Caco-2 (cell line): ENCODE results near the gene SOX6. TPM values are rescaled to one million over a fixed set of nuclear protein-coding genes. Genes with fewer than 3 reads are reported as not detected.

Experiments used
- BruUV-seq: library from RNA; stranded (reverse); fragments of 400-500 nt; replicated peaks from 2 replicates; lab custom pipeline; 2021; lab: Mats Ljungman, UMichigan
- CTCF ChIA-PET: fragments of 300-600 bp; sonication (Branson Sonifier 250); formaldehyde crosslinking; loops from one replicate; lab custom pipeline; 2022; ENCODE audit warnings: antibody characterized with exemption; lab: Charles Lee
- POLR2A ChIA-PET: fragments of 300-600 bp; sonication (Branson Sonifier 250); formaldehyde crosslinking; loops from one replicate; lab custom pipeline; 2022; ENCODE audit warnings: antibody characterized with exemption; lab: Charles Lee
- DNase-seq, 2 experiments: peaks; one replicate each; pipeline versions ENCODE4 v3.0.0 to v3.0.0-alpha.2; 2020 to 2022
- H3K27me3 ChIP-seq: replicated peaks from 2 replicates; pipeline ENCODE4 v1.6.0; 2011; ENCODE audit warnings: low read length; ENCODE audit not compliant: control insufficient read depth, insufficient read depth
- H3K36me3 ChIP-seq: 2 replicates; pipeline ENCODE4 v1.5.1; 2011; ENCODE audit warnings: low read length; ENCODE audit not compliant: control insufficient read depth, insufficient read depth
- H3K4me1 ChIP-seq: fragments of 250-450 bp; sonication (Bioruptor Pico); 2 replicates; pipeline ENCODE4 v1.5.1; 2020; ENCODE audit warnings: mild to moderate bottlenecking
- H3K4me3 ChIP-seq: 2 replicates; pipeline ENCODE4 v1.5.1; 2011; ENCODE audit warnings: low read depth, mild to moderate bottlenecking, control low read depth, low read length
- H3K9me3 ChIP-seq: fragments of 250-450 bp; sonication (Bioruptor Pico); 2 replicates; pipeline ENCODE4 v1.5.1; 2020; ENCODE audit warnings: mild to moderate bottlenecking, moderate library complexity
- H3K27ac Mint-ChIP-seq: one replicate; pipeline ENCODE4 v1.8.0; 2022; ENCODE audit warnings: mixed read lengths; ENCODE audit not compliant: unreplicated experiment
- H3K27me3 Mint-ChIP-seq: one replicate; pipeline ENCODE4 v1.8.0; 2022; ENCODE audit warnings: mixed read lengths; ENCODE audit not compliant: insufficient read depth, unreplicated experiment
- H3K36me3 Mint-ChIP-seq: one replicate; pipeline ENCODE4 v1.8.0; 2022; ENCODE audit warnings: mild to moderate bottlenecking, mixed read lengths; ENCODE audit not compliant: insufficient read depth, unreplicated experiment
- H3K4me1 Mint-ChIP-seq: one replicate; pipeline ENCODE4 v1.8.0; 2022; ENCODE audit warnings: low read depth, mixed read lengths; ENCODE audit not compliant: unreplicated experiment
- H3K4me3 Mint-ChIP-seq: one replicate; pipeline ENCODE4 v1.8.0; 2022; ENCODE audit warnings: mild to moderate bottlenecking, moderate library complexity, mixed read lengths; ENCODE audit not compliant: unreplicated experiment
- H3K9me3 Mint-ChIP-seq: one replicate; pipeline ENCODE4 v1.8.0; 2022; ENCODE audit warnings: mixed read lengths; ENCODE audit not compliant: unreplicated experiment
- CTCF ChIP-seq, 2 experiments: fragments of 200-600 bp in 1 of 2; IDR thresholded peaks; 1 replicate in 1 of 2; 2 replicates in 1 of 2; pipeline versions ENCODE4 v1.5.1 to v1.8.0; 2011 to 2022; ENCODE audit warnings: antibody characterized with exemption in 1 of 2, control low read depth in 1 of 2, inconsistent platforms in 1 of 2, low read depth in 1 of 2, low read length in 1 of 2, mild to moderate bottlenecking in 1 of 2, moderate library complexity in 1 of 2; ENCODE audit not compliant: insufficient read depth in 1 of 2, severe bottlenecking in 1 of 2, unreplicated experiment in 1 of 2
- intact Hi-C: fragments of 100-400 bp; cut with micrococcal nuclease; formaldehyde crosslinking; loops from one replicate; pipeline ENCODE4 v1.10.0; 2022; ENCODE audit not compliant: unreplicated experiment
- total RNA-seq: library from RNA; stranded (reverse); gene quantifications from 2 replicates; pipeline ENCODE4 v1.2.3, GENCODE V29; 2022

Gene SOX6
- total RNA-seq, 1 experiment from 2014 or later = 10.8 TPM

GRCh38 chr11:16127732-16128131 lies 228.6 kb downstream of the SOX6 start:
- no peak overlapping the region for H3K4me3 ChIP-seq
- no peak for TF ChIP-seq CTCF (IDR thresholded peaks at IDR 0.05; ENCODE audit: insufficient read depth in 1 of 2, low read depth in 1 of 2, low read length in 1 of 2, severe bottlenecking in 1 of 2, unreplicated experiment in 1 of 2)
- H3K36me3 ChIP-seq = no peaks in the 10 kb centered on the region
- no peaks in the 10 kb centered on the region for H3K27me3 Mint-ChIP-seq
- no peak overlapping the region for H3K27ac Mint-ChIP-seq
- no peaks in the 10 kb centered on the region for H3K9me3 ChIP-seq
- ChIA-PET CTCF (no interaction called here), POLR2A (no interaction called here)
- DNase-seq = no peak
- H3K4me1 Mint-ChIP-seq = peaks cover 16% of the 10 kb centered on the region
- no peaks in the 10 kb centered on the region for H3K27me3 ChIP-seq
- H3K4me1 ChIP-seq = peaks cover 26% of the 10 kb centered on the region
- BruUV-seq = no TSS peak
- intact Hi-C loops = no loop called here
- H3K4me3 Mint-ChIP-seq = no peak overlapping the region
- H3K9me3 Mint-ChIP-seq = no peaks in the 10 kb centered on the region
- no peaks in the 10 kb centered on the region for H3K36me3 Mint-ChIP-seq

GRCh38 chr11:16126362-16126761 lies 230.0 kb downstream of the SOX6 start:
- H3K9me3 ChIP-seq = no peaks in the 10 kb centered on the region
- DNase-seq = peak in 1 of 2 experiments; percentile 20
- peaks cover 16% of the 10 kb centered on the region for H3K4me1 Mint-ChIP-seq
- no peaks in the 10 kb centered on the region for H3K27me3 ChIP-seq
- TF ChIP-seq CTCF (IDR thresholded peaks at IDR 0.05; ENCODE audit: insufficient read depth in 1 of 2, low read depth in 1 of 2, low read length in 1 of 2, severe bottlenecking in 1 of 2, unreplicated experiment in 1 of 2) = no peak
- POLR2A ChIA-PET = no interaction called here
- H3K36me3 ChIP-seq = no peaks in the 10 kb centered on the region
- H3K27me3 Mint-ChIP-seq = no peaks in the 10 kb centered on the region
- CTCF ChIA-PET = no interaction called here
- BruUV-seq = no TSS peak
- H3K4me3 Mint-ChIP-seq = no peak overlapping the region
- no peaks in the 10 kb centered on the region for H3K9me3 Mint-ChIP-seq
- no peak overlapping the region for H3K4me3 ChIP-seq
- no peak overlapping the region for H3K27ac Mint-ChIP-seq
- H3K4me1 ChIP-seq = peaks cover 26% of the 10 kb centered on the region
- H3K36me3 Mint-ChIP-seq = no peaks in the 10 kb centered on the region
- intact Hi-C loops = no loop called here

GRCh38 chr11:16125796-16126195 lies 230.6 kb downstream of the SOX6 start:
- CTCF ChIA-PET = no interaction called here

More at GRCh38 chr11:16125796-16126195, 230.6 kb downstream of the SOX6 start:
- no peak overlapping the region for H3K27ac Mint-ChIP-seq
- Histone ChIP-seq H3K27me3 (no peaks in the 10 kb centered on the region), H3K9me3 (no peaks in the 10 kb centered on the region), H3K4me1 (peaks cover 26% of the 10 kb centered on the region), H3K36me3 (no peaks in the 10 kb centered on the region), H3K4me3 (no peak overlapping the region)
- H3K27me3 Mint-ChIP-seq = no peaks in the 10 kb centered on the region
- POLR2A ChIA-PET = no interaction called here
- H3K9me3 Mint-ChIP-seq = no peaks in the 10 kb centered on the region
- BruUV-seq = no TSS peak
- TF ChIP-seq CTCF (IDR thresholded peaks at IDR 0.05; ENCODE audit: insufficient read depth in 1 of 2, low read depth in 1 of 2, low read length in 1 of 2, severe bottlenecking in 1 of 2, unreplicated experiment in 1 of 2) = no peak
- DNase-seq = no peak
- no peaks in the 10 kb centered on the region for H3K36me3 Mint-ChIP-seq
- no peak overlapping the region for H3K4me3 Mint-ChIP-seq
- intact Hi-C loops = no loop called here
- H3K4me1 Mint-ChIP-seq = peaks cover 16% of the 10 kb centered on the region
